ENCODE measurements around the gene DEGS2.

DEGS2 gene

DNA sequence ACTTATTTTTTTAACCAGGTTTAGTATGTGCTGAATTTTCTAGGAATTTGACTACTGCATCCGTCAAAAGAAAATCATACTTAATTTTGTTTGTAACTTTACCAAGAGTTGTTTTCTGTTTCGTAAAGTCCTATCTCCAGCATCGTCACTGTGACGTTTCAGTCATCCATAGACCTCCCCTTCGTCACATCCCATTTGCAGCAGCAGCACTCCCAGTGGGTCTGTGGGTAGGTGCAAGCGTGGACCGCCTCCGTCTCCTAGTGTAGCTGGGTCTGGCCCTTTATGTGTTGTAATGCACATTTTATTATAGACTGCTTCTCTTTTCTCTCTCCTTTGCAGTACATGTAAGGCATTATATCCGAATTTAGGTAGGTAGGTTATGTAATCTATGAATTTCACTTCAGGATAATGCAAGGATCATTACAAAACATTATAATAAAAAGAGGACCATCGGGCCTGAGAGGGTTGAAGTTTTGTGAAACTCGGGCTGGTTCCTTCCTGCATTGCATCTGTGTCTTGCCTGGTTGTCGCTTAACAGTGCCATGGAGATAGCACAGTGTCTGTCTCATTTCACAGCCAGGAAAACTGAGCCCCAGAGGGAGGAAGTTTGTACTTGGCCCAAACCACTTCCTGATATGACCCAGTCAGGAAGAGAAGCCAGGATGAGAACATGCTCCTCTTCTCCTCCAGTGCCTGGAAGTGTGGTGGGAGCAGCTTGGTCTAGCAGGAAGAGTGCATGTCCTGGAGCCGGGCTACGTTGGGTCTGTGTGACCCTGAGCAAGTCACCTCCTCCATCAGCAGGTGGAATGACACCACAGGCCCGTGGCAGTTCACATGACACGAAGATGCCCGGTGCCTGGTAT is 53.0 kb downstream of the DEGS2 start:
- Histone ChIP-seq H3K27ac (ENCODE audit: poor library complexity, severe bottlenecking) (peak overlapping the region; percentile 71), H3K9me3 (ENCODE audit: severe bottlenecking) (no peaks in the 10 kb centered on the region), H3K27me3 (ENCODE audit: insufficient read depth, poor library complexity, severe bottlenecking) (no peaks in the 10 kb centered on the region), H3K4me1 (ENCODE audit: insufficient read depth, poor library complexity, severe bottlenecking) (peaks cover 25% of the 10 kb centered on the region), H3K4me3 (ENCODE audit: severe bottlenecking) (no peak overlapping the region), H3K36me3 (ENCODE audit: low read depth) (no peaks in the 10 kb centered on the region)
- DNase-seq (ENCODE audit: low spot score): peak; percentile 65
- no peak for ATAC-seq (ENCODE audit: low read depth)
- TF ChIP-seq, protein P1, sequence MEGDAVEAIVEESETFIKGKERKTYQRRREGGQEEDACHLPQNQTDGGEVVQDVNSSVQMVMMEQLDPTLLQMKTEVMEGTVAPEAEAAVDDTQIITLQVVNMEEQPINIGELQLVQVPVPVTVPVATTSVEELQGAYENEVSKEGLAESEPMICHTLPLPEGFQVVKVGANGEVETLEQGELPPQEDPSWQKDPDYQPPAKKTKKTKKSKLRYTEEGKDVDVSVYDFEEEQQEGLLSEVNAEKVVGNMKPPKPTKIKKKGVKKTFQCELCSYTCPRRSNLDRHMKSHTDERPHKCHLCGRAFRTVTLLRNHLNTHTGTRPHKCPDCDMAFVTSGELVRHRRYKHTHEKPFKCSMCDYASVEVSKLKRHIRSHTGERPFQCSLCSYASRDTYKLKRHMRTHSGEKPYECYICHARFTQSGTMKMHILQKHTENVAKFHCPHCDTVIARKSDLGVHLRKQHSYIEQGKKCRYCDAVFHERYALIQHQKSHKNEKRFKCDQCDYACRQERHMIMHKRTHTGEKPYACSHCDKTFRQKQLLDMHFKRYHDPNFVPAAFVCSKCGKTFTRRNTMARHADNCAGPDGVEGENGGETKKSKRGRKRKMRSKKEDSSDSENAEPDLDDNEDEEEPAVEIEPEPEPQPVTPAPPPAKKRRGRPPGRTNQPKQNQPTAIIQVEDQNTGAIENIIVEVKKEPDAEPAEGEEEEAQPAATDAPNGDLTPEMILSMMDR (IDR thresholded peaks at IDR 0.05; ENCODE audit: poor library complexity, severe bottlenecking): no peak

DNA sequence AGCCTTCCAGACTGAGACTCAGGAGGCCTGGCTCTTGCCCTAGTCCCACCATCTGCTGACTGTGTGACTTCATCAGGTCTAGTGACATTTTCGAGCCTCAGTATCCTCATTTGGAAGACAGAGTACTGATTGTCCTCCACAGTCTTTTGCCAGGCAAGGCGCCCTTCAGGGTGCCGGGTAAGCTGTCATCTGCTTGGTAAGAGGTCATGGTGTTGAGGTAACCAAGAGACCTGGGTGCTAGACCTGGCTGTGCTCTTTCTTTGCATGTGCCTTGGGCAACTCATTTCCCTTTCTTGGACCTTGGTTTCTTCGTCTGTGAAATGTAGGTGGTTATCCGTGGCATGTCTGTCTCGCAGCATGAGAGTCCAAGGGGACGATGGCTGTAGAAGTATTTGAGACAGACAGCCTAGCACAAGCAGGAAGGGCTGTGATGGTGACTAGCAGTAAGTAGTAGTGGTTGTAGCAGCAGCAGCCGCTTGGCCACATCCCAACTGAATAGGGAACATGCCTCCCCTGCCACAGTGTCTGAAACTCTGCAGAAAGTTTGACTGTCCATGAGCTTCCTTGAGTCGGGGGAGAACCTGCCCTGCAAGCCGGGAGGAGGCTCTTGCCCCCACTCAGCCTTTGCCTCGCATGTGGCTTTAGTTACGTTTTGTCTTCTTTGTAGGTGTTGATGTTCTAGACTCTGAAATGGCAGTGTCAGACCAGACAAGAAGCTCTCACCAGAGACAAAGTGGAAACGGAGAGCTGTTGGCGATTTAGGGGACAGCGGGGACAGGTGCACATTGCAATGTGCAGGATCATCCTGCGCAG is 53.9 kb downstream of the DEGS2 start:
- peak overlapping the region; percentile 38 for H3K27ac ChIP-seq (ENCODE audit: poor library complexity, severe bottlenecking)
- peak; percentile 37 for DNase-seq (ENCODE audit: low spot score)

DNA sequence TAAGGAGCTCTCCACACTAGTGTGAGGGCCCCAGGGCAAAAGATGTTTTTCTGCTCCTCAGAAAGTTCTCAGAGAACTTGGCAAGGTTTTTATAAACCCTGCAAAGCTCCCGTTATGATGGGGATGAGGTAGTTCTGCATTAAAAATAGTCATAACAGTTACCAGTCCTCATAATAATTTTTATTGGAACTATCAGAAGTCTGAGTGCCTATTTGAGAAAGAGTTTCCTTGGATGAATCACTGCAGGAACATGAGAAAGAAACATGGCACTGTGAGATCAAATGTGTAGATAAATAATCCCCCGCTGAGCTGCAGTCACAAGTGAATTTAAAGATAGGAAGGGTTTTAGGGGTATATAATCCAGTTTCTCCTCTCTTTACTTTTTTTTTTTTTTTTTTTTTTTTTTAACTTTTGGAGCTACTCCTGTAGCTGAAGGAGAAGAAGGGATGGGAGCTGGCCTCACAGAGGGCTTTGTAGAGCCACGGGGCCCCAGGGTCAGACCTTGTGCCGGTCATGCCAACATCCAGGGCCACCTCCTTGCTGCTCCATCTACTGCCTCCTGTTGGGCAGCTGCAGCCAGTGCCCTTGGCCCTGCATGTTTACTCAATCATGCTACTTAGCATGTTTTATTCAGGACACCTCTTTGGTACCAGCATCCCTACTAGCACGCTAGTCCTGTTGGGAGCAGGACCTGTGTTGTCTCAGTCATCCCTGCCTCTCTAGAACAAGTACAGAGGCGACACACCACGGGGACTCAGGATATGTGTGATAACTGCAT is 54.7 kb downstream of the DEGS2 start:
- DNase-seq (ENCODE audit: low spot score): peak; percentile 38
- H3K9me3 ChIP-seq (ENCODE audit: severe bottlenecking): no peaks in the 10 kb centered on the region
- H3K4me1 ChIP-seq (ENCODE audit: insufficient read depth, poor library complexity, severe bottlenecking): peaks cover 25% of the 10 kb centered on the region
- H3K4me3 ChIP-seq (ENCODE audit: severe bottlenecking): no peak overlapping the region
- no peaks in the 10 kb centered on the region for H3K36me3 ChIP-seq (ENCODE audit: low read depth)
- no peaks in the 10 kb centered on the region for H3K27me3 ChIP-seq (ENCODE audit: insufficient read depth, poor library complexity, severe bottlenecking)
- no peak for ATAC-seq (ENCODE audit: low read depth)
- peak overlapping the region; percentile 38 for H3K27ac ChIP-seq (ENCODE audit: poor library complexity, severe bottlenecking)
- TF ChIP-seq, protein P1 (IDR thresholded peaks at IDR 0.05; ENCODE audit: poor library complexity, severe bottlenecking): no peak

More for the DNA sequence above, 53.9 kb downstream of the DEGS2 start:
- Histone ChIP-seq H3K4me3 (ENCODE audit: severe bottlenecking) (no peak overlapping the region), H3K4me1 (ENCODE audit: insufficient read depth, poor library complexity, severe bottlenecking) (peaks cover 25% of the 10 kb centered on the region), H3K9me3 (ENCODE audit: severe bottlenecking) (no peaks in the 10 kb centered on the region), H3K27me3 (ENCODE audit: insufficient read depth, poor library complexity, severe bottlenecking) (no peaks in the 10 kb centered on the region), H3K36me3 (ENCODE audit: low read depth) (no peaks in the 10 kb centered on the region)
- TF ChIP-seq, protein P1 (IDR thresholded peaks at IDR 0.05; ENCODE audit: poor library complexity, severe bottlenecking): no peak
- ATAC-seq (ENCODE audit: low read depth): no peak

DNA sequence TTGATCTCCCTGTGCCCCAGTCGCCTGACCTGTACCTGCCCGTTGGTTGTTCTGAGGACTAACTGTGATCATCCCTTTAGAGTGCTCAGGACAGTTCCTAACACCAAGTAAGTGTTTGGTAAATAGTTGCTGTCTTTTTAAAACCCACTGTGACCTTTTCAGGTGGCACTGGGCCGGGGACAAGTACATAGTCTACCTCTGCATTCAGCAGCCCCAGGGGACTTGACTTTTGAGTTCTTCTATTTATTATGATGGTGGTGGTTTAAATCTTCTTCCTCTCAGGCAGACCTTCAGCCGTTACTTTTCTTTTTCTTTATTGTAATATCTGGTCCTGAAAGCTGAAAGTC is 55.5 kb downstream of the DEGS2 start:
- Histone ChIP-seq H3K4me3 (ENCODE audit: severe bottlenecking) (no peak overlapping the region), H3K27ac (ENCODE audit: poor library complexity, severe bottlenecking) (peak overlapping the region; percentile 38), H3K36me3 (ENCODE audit: low read depth) (no peaks in the 10 kb centered on the region), H3K9me3 (ENCODE audit: severe bottlenecking) (no peaks in the 10 kb centered on the region), H3K4me1 (ENCODE audit: insufficient read depth, poor library complexity, severe bottlenecking) (peaks cover 32% of the 10 kb centered on the region), H3K27me3 (ENCODE audit: insufficient read depth, poor library complexity, severe bottlenecking) (no peaks in the 10 kb centered on the region)
- TF ChIP-seq, protein P1 (IDR thresholded peaks at IDR 0.05; ENCODE audit: poor library complexity, severe bottlenecking): no peak
- no peak for ATAC-seq (ENCODE audit: low read depth)
- no peak for DNase-seq (ENCODE audit: low spot score)

All from RWPE2 (cell line).